GM19455 (cell line): ENCODE measurements around the gene LCN2.
"Not testable (repeated sequence)": the region's sequence is repeated elsewhere in the genome, so short reads cannot be mapped to it uniquely, and the experiment has no call there.

Experiments used
- ATAC-seq: cut with Tn5 transposase; IDR thresholded peaks from one replicate; pipeline ENCODE4 v1.9.1; 2021; ENCODE audit not compliant: unreplicated experiment

LCN2 gene

GRCh38 chr9:128149001-128149701 is at the start of gene LCN2:
LCN2 (plus strand) TSS chr9:128149453; CDS start chr9:128149526, 73 bp downstream.
- ATAC-seq, result no peak

DNA sequence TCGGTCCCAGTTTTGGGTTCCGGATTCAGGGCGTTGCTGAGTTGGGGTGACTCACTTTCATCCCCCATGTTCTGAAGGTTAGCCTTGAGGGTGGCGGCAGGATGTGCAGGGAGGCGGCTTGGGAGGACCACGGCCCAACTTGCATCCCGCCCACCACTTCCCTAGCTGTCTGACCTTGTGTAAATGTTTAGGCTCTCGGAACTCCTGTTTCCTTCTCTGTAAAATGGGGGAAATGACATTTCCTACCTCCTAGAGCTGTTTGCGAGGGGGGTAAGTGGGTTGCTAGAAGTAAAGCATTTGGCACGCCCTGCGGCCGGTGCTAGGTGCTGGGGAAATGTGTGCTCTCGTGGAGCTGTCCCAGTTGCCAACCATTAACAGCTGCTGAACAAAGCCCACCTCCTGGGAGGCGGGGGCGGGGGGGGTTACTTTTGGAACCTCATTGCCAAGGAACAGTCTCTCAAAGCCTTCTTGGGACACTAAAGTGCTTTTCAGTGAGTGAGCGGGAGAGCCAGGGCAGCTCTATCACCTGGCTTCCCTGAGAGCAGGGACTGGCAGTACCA is 49.2 kb upstream of the LCN2 start:
- no peak for ATAC-seq

DNA sequence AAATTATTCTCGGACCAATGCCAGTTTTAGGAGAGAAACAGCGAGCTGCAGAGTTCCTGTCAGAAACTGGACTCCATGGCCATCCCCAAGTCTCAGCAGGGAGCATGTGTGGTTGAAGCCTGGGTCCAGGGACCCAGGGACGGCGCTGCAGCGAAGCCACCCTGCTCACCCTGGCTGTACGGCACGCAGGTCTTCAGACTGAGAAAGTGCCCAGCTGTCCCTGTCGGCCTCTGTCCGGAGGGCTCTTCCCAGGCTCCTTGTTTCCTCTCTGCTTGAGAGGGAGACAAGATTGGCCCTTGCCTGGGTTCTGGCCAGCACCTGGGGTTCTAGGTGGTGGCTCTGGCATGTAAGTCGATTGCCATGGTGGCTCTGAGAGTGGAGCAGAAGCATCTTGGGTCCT is 48.7 kb upstream of the LCN2 start:
- no peak for ATAC-seq

DNA sequence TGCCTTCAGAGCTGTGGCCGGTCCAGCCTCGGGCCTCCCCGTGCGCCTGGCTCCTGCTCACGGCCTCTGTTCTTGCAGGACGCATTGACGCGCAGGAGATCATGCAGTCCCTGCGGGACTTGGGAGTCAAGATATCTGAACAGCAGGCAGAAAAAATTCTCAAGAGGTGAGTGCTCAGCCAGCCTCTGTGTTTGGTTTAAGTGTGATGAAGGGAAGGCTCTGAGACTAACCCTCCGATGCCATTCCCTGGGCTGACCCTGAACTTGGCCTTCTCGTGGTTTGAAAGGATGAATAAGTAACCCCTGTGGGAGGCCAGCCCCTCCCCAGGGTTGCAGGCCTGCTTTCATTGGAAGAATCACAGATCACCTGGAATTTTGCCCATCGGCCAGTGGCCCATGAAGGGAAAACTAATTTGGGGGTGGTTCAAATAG is 48.0 kb upstream of the LCN2 start:
- ATAC-seq, result no peak

- ATAC-seq, result no peak
Measured at GRCh38 chr9:128101690-128102089, 47.6 kb upstream of the LCN2 start.

DNA sequence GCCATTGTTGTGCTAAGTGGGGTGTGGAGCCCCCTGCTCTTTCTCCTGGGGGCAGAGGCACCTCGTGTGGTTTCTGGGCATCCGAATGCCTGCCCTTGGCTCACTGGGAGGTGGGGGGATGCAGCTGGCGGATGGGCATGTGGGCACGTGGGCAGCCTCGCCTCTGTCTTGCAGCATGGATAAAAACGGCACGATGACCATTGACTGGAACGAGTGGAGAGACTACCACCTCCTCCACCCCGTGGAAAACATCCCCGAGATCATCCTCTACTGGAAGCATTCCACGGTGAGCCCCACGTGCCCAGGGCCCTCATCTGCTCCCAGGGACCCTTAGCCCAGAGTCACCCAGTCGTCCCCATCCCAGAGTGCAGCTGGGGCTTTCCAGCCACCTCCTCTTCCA is 47.1 kb upstream of the LCN2 start:
- ATAC-seq, result no peak

GRCh38 chr9:128102861-128103588 is 46.2 kb upstream of the LCN2 start:
- ATAC-seq, result no peak

- ATAC-seq, result no peak
Measured at GRCh38 chr9:128103589-128103962, 45.7 kb upstream of the LCN2 start.

DNA sequence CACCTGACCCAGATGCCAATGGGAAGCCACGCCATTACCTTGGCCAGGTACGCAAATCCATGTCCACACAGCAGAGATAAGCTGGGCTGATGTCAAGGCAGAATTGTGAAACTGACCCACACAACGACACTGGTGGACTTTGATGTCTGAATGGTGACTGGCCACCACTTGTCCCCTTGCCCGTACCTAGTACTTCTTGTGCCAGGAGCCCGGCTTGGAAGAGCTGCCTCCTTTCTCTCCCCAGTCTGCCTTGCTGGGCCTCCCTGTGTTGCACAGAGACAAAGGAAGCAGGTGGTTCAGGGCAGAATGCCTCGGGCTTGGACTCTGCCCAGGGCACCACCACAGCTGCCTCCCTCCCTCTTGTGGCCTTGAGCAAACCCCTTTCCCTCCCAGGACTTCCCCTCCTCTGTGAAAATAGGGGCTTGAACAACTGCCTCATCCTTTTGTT is 45.1 kb upstream of the LCN2 start:
- no peak for ATAC-seq

DNA sequence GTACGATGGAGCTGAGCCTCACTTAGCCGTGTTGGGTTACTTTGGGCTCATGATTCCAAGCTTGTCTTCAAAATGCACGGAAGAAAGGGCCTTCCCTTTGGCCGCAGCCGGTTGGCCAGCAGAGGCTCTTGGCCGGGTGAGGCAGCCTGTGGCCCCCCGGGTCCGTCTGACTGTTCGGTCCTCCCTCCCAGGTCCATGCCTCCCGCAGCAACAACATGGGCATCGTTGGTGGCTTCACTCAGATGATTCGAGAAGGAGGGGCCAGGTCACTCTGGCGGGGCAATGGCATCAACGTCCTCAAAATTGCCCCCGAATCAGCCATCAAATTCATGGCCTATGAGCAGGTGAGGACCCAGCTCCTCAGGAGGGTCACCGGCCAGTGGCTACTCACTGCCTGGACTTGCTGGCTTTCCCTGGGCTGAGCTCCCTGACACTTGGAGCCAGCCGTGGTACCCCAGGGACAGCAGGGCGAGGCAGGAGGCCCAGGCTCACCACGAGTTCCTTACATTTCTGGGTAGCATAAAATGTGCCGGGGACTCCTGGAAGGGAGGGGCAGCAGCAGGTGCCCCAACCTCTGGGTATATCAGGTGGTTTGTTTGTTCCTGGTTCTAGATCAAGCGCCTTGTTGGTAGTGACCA is 43.6 kb upstream of the LCN2 start:
- no peak for ATAC-seq

GRCh38 chr9:128106181-128106939 is 42.9 kb upstream of the LCN2 start:
- ATAC-seq, result no peak

DNA sequence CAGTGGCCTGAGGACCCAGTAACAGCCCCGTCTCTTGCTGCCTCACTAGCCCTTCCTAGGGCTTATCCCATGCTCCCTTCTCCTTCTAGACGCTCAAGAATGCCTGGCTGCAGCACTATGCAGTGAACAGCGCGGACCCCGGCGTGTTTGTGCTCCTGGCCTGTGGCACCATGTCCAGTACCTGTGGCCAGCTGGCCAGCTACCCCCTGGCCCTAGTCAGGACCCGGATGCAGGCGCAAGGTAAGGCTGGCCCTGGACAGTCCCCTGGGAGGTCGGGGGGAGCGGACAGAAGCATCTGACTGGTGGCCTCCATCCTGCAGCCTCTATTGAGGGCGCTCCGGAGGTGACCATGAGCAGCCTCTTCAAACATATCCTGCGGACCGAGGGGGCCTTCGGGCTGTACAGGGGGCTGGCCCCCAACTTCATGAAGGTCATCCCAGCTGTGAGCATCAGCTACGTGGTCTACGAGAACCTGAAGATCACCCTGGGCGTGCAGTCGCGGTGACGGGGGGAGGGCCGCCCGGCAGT is 42.2 kb upstream of the LCN2 start:
- ATAC-seq, result no peak

GRCh38 chr9:128107468-128108268 is 41.6 kb upstream of the LCN2 start:
- no peak for ATAC-seq

- ATAC-seq, result no peak
Measured at GRCh38 chr9:128108269-128109049, 40.8 kb upstream of the LCN2 start.

DNA sequence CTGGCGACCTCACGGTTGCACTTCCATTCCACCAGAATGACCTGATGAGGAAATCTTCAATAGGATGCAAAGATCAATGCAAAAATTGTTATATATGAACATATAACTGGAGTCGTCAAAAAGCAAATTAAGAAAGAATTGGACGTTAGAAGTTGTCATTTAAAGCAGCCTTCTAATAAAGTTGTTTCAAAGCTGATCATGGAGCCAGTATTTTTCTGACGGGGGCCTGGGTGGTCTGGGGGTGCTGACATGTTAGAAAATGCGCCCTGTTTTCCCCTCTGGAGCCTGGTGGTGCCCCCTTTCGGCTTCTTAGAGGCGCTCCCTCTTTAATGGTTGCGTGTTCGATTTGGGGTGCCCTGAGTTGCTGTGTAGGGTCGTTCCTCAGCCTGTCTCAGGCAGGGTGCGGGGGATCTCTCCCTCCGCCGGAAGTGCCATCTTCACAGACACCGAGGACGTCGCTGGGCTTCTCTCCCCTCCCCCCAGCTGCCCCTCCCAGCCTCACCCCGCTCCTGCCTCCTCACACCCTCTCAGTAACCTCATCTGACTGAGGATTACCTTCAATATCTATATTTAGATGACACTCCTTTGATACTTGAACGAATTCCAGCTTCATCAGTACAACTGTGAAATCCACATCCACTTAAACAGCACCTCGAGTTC is 40.1 kb upstream of the LCN2 start:
- no peak for ATAC-seq

DNA sequence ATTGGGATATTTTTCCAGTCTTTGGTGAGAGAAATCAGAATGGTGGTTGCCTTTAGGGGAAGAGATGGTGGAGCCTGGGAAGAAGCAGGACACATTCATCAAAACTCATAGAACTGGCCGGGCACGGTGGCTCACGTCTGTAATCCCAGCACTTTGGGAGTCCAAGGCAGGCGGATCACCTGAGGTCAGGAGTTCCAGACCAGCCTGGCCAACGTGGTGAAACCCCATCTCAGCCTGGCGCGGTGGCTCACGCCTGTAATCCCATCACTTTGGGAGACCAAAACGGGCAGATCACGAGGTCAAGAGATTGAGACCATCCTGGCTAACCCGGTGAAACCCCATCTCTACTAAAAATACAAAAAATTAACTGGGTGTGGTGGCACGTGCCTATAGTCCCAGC is 37.5 kb upstream of the LCN2 start:
- not testable (repeated sequence) for ATAC-seq

- no peak for ATAC-seq
Measured at GRCh38 chr9:128113526-128114325, 35.5 kb upstream of the LCN2 start.
